NK-92 (cell line): Measurements from ENCODE around the gene SBNO2.
"Not testable (repeated sequence)": the region's sequence is repeated elsewhere in the genome, so short reads cannot be mapped to it uniquely, and the experiment has no call there.

Source experiments
- DNase-seq: peaks from one replicate; lab custom pipeline; 2025; ENCODE audit not compliant: unreplicated experiment; lab: John Stamatoyannopoulos, UW

SBNO2 gene

GRCh38 chr19:1206864-1207450 lies 32.9 kb upstream of the SBNO2 start:
- no peak for DNase-seq

GRCh38 chr19:1206150-1206863 lies 32.2 kb upstream of the SBNO2 start:
- no peak for DNase-seq

- peak; percentile 95 for DNase-seq
Measured at GRCh38 chr19:1205114-1206099, 31.3 kb upstream of the SBNO2 start, which contains the start of gene STK11. Gene STK11 (plus strand): TSS chr19:1205778. CDS start chr19:1206914, 1,136 bp downstream.

GRCh38 chr19:1200614-1201013 lies 26.5 kb upstream of the SBNO2 start:
- not testable (repeated sequence) for DNase-seq

GRCh38 chr19:1199531-1199930 lies 25.5 kb upstream of the SBNO2 start:
- DNase-seq = no peak

GRCh38 chr19:1189419-1189818 lies 15.4 kb upstream of the SBNO2 start:
- no peak for DNase-seq

GRCh38 chr19:1183543-1184172 lies 9.6 kb upstream of the SBNO2 start:
- no peak for DNase-seq

GRCh38 chr19:1182727-1183126 lies 8.7 kb upstream of the SBNO2 start:
- no peak for DNase-seq

- DNase-seq = no peak
Measured at GRCh38 chr19:1182068-1182467, 8.0 kb upstream of the SBNO2 start.

GRCh38 chr19:1181606-1182005 lies 7.5 kb upstream of the SBNO2 start:
- no peak for DNase-seq

- DNase-seq = no peak
Measured at GRCh38 chr19:1177322-1178114, 3.5 kb upstream of the SBNO2 start.

- no peak for DNase-seq
Measured at GRCh38 chr19:1173159-1173844, 766 bp downstream of the SBNO2 start.

- DNase-seq = no peak
Measured at GRCh38 chr19:1172353-1173158, 1.5 kb downstream of the SBNO2 start.

- DNase-seq = no peak
Measured at GRCh38 chr19:1171755-1172352, 2.2 kb downstream of the SBNO2 start.

GRCh38 chr19:1170938-1171754 lies 2.9 kb downstream of the SBNO2 start:
- no peak for DNase-seq

GRCh38 chr19:1169921-1170885 lies 3.9 kb downstream of the SBNO2 start:
- DNase-seq = no peak

GRCh38 chr19:1169411-1169791 lies 4.7 kb downstream of the SBNO2 start:
- no peak for DNase-seq
